ENCODE results near the gene PODN.

GRCh38 chr1:53024117-53024516 is 37.9 kb upstream of the PODN start:
- TF ChIP-seq, protein P1, sequence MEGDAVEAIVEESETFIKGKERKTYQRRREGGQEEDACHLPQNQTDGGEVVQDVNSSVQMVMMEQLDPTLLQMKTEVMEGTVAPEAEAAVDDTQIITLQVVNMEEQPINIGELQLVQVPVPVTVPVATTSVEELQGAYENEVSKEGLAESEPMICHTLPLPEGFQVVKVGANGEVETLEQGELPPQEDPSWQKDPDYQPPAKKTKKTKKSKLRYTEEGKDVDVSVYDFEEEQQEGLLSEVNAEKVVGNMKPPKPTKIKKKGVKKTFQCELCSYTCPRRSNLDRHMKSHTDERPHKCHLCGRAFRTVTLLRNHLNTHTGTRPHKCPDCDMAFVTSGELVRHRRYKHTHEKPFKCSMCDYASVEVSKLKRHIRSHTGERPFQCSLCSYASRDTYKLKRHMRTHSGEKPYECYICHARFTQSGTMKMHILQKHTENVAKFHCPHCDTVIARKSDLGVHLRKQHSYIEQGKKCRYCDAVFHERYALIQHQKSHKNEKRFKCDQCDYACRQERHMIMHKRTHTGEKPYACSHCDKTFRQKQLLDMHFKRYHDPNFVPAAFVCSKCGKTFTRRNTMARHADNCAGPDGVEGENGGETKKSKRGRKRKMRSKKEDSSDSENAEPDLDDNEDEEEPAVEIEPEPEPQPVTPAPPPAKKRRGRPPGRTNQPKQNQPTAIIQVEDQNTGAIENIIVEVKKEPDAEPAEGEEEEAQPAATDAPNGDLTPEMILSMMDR (conservative IDR thresholded peaks at IDR 0.05): no peak
- TF ChIP-seq EZH2 (IDR thresholded peaks at IDR 0.05; ENCODE audit: low read depth): no peak
